HepG2 (cell line): ENCODE results near the gene SAMD10. TPM values are rescaled to one million over a fixed set of nuclear protein-coding genes. Genes with fewer than 3 reads are reported as not detected.

ENCODE experiments used
- ARHGAP35 ChIP-seq: sonication (generic); formaldehyde crosslinking; IDR thresholded peaks from 2 replicates; pipeline ENCODE4 v1.9.0; 2022; ENCODE audit warnings: mild to moderate bottlenecking, inconsistent platforms, moderate library complexity, missing genetic modification reagents, borderline replicate concordance
- IRF2 ChIP-seq: IDR thresholded peaks from 2 replicates; pipeline ENCODE4 v1.6.1; 2018; ENCODE audit warnings: missing genetic modification reagents, missing compliant biosample characterization
- IRX3 ChIP-seq: sonication (generic); formaldehyde crosslinking; IDR thresholded peaks from 2 replicates; pipeline ENCODE4 v1.8.1; 2023; ENCODE audit warnings: mild to moderate bottlenecking, low read depth, missing genetic modification reagents, borderline replicate concordance
- ISL2 ChIP-seq: sonication (generic); formaldehyde crosslinking; IDR thresholded peaks from 2 replicates; pipeline ENCODE4 v1.5.0; 2020; ENCODE audit warnings: missing genetic modification reagents
- KAT2B ChIP-seq: fragments of 150-350 bp; IDR thresholded peaks from 2 replicates; pipeline ENCODE4 v1.6.1; 2014; ENCODE audit warnings: low read depth, low read length, borderline replicate concordance
- KLF13 ChIP-seq: sonication (generic); formaldehyde crosslinking; IDR thresholded peaks from 2 replicates; pipeline ENCODE4 v1.4.0; 2020; ENCODE audit warnings: mild to moderate bottlenecking, missing genetic modification reagents
- MBD4 ChIP-seq: IDR thresholded peaks from 2 replicates; pipeline ENCODE4 v1.6.1; 2012; ENCODE audit warnings: low read length, inconsistent platforms, borderline replicate concordance
- MED1 ChIP-seq: sonication (generic); formaldehyde crosslinking; IDR thresholded peaks from 2 replicates; pipeline ENCODE4 v1.4.0; 2020; ENCODE audit warnings: missing genetic modification reagents
- NCOA1 ChIP-seq: sonication (generic); formaldehyde crosslinking; IDR thresholded peaks from 2 replicates; pipeline ENCODE4 v1.9.0; 2021; ENCODE audit warnings: missing genetic modification reagents
- NCOR1 ChIP-seq: fragments of 200-600 bp; sonication (generic); IDR thresholded peaks from 2 replicates; pipeline ENCODE4 v1.7.0; 2017; ENCODE audit warnings: antibody characterized with exemption, low read length, borderline replicate concordance
- RBFOX2 ChIP-seq: fragments of 200-400 bp; formaldehyde crosslinking; IDR thresholded peaks from 2 replicates; pipeline ENCODE4 v1.6.1; 2017; ENCODE audit warnings: low read depth, mild to moderate bottlenecking, low read length
- SMAD3 ChIP-seq: sonication (generic); formaldehyde crosslinking; IDR thresholded peaks from 2 replicates; pipeline ENCODE4 v1.4.0; 2020; ENCODE audit warnings: missing genetic modification reagents
- SRF ChIP-seq: IDR thresholded peaks from 2 replicates; pipeline ENCODE4 v1.6.1; 2011; ENCODE audit warnings: mild to moderate bottlenecking, low read depth, low read length, moderate library complexity
- SRSF9 ChIP-seq: fragments of 200-400 bp; formaldehyde crosslinking; IDR thresholded peaks from 2 replicates; pipeline ENCODE4 v1.6.1; 2018; ENCODE audit warnings: borderline replicate concordance, mild to moderate bottlenecking, low read depth, low read length; ENCODE audit not compliant: insufficient read depth, poor library complexity, severe bottlenecking
- ZBTB3 ChIP-seq: sonication (generic); formaldehyde crosslinking; IDR thresholded peaks from 2 replicates; pipeline ENCODE4 v1.4.0; 2020; ENCODE audit warnings: low read depth, mild to moderate bottlenecking, moderate library complexity, missing genetic modification reagents, borderline replicate concordance
- ZNF207 ChIP-seq: fragments of 450-650 bp; IDR thresholded peaks from 2 replicates; pipeline ENCODE4 v1.6.1; 2016; ENCODE audit warnings: antibody characterized with exemption, borderline replicate concordance
- ZNF33A ChIP-seq: sonication (generic); formaldehyde crosslinking; IDR thresholded peaks from 2 replicates; pipeline ENCODE4 v1.5.1; 2020; ENCODE audit warnings: missing genetic modification reagents, mild to moderate bottlenecking, moderate library complexity, borderline replicate concordance
- ZNF510 ChIP-seq: sonication (generic); formaldehyde crosslinking; IDR thresholded peaks from 2 replicates; pipeline ENCODE4 v1.4.0; 2020; ENCODE audit warnings: low read depth, mild to moderate bottlenecking, missing genetic modification reagents
- ZNF570 ChIP-seq: sonication (generic); formaldehyde crosslinking; IDR thresholded peaks from 2 replicates; pipeline ENCODE4 v1.4.0; 2020; ENCODE audit warnings: mild to moderate bottlenecking, missing genetic modification reagents, borderline replicate concordance
- polyA plus RNA-seq, 8 experiments: library from polyadenylated mRNA; depleted of rRNA in 3 of 8; stranded (reverse) in 7 of 8; unstranded in 1 of 8; fragments of >200 nt; fragmentation: Illumina TruSeq in 4 of 8; extraction: Trizol in 4 of 8; gene quantifications; 2 replicates each; pipeline versions ENCODE4 v1.2.1 to v1.2.3, GENCODE V29; 2011 to 2016; ENCODE audit warnings: low read depth in 4 of 8, missing spikeins in 1 of 8, mixed read lengths in 1 of 8; ENCODE audit not compliant: insufficient read depth in 1 of 8
- total RNA-seq, 5 experiments: library from RNA; depleted of rRNA; stranded (reverse); fragments of >200 nt; fragmentation: Illumina TruSeq; extraction: Trizol; gene quantifications; 2 replicates each; pipeline ENCODE4 v1.2.3, GENCODE V29; 2016; ENCODE audit warnings: low read depth in 1 of 5
- TF ChIP-seq, protein P1 (sequence below): sonication (generic); formaldehyde crosslinking; IDR thresholded peaks from 2 replicates; pipeline ENCODE4 v1.4.0; 2020; ENCODE audit warnings: mild to moderate bottlenecking, low read depth, missing genetic modification reagents
- TF ChIP-seq, protein P2 (sequence below): sonication (generic); formaldehyde crosslinking; IDR thresholded peaks from 2 replicates; pipeline ENCODE4; 2020; ENCODE audit warnings: missing genetic modification reagents, mild to moderate bottlenecking, borderline replicate concordance
- TF ChIP-seq, protein P3 (sequence below): sonication (generic); formaldehyde crosslinking; conservative IDR thresholded peaks from 2 replicates; pipeline ENCODE4 v1.8.0; 2022; ENCODE audit warnings: low read depth, missing genetic modification reagents
- TF ChIP-seq, protein P4 (sequence below): IDR thresholded peaks from 2 replicates; pipeline ENCODE4 v1.6.1; 2016; ENCODE audit warnings: low read depth, borderline replicate concordance

SAMD10 gene
- total and polyA plus RNA-seq, 2 of the 13 experiments (the other 11 are each of a cell fraction or from before 2014, with no cell fraction given): 6.1 to 11.0 TPM

DNA sequence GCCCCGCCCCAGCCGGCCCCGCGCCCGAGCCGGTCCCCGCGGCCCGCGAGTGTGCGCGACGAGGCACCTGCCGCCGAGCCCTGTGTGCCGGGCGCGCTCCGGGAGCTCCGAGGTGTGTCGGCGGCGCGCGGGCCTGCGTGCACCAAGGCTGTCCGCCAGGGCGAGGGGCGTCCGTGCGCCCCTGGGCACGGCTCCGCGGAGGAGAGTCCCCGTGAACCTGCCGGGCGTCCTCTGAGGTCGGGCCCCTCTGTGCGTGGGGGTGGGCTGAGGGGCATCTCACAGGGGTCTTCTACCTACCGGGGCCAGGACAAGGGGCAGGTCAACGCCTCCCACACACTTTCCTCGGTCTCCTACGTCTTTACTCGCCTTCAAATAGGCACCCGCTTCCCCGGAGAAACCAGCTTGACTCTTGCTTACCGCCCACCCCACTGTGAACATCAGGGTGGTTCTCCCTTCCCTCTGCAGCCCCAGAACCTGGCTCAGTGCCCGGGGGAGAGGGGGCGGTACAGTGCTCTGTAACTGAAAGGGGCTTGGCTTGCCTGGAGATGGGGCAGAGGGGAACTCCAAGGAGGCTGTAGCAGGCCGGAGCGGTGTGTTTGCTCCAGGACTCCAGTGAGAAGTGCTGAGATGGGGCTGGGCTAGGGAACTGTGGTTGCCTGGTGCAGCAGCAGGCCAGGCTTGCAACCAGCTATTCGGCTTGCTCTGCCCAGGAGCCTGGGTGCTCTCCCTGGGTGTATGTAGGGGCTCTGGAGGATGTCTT lies at the start of gene SAMD10 (continued):
- no peak for TF ChIP-seq SRF
- TF ChIP-seq MED1 (CRISPR knock-in tag): no peak
- TF ChIP-seq, protein P1, sequence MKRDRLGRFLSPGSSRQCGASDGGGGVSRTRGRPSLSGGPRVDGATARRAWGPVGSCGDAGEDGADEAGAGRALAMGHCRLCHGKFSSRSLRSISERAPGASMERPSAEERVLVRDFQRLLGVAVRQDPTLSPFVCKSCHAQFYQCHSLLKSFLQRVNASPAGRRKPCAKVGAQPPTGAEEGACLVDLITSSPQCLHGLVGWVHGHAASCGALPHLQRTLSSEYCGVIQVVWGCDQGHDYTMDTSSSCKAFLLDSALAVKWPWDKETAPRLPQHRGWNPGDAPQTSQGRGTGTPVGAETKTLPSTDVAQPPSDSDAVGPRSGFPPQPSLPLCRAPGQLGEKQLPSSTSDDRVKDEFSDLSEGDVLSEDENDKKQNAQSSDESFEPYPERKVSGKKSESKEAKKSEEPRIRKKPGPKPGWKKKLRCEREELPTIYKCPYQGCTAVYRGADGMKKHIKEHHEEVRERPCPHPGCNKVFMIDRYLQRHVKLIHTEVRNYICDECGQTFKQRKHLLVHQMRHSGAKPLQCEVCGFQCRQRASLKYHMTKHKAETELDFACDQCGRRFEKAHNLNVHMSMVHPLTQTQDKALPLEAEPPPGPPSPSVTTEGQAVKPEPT (CRISPR knock-in tag): no peak
- no peak for TF ChIP-seq ISL2 (CRISPR knock-in tag)
- no peak for TF ChIP-seq ZNF570
- no peak for TF ChIP-seq SRSF9
- TF ChIP-seq IRX3 (CRISPR knock-in tag): peak; percentile 75; the same call in 1 of the 2 replicates
- TF ChIP-seq, protein P2, sequence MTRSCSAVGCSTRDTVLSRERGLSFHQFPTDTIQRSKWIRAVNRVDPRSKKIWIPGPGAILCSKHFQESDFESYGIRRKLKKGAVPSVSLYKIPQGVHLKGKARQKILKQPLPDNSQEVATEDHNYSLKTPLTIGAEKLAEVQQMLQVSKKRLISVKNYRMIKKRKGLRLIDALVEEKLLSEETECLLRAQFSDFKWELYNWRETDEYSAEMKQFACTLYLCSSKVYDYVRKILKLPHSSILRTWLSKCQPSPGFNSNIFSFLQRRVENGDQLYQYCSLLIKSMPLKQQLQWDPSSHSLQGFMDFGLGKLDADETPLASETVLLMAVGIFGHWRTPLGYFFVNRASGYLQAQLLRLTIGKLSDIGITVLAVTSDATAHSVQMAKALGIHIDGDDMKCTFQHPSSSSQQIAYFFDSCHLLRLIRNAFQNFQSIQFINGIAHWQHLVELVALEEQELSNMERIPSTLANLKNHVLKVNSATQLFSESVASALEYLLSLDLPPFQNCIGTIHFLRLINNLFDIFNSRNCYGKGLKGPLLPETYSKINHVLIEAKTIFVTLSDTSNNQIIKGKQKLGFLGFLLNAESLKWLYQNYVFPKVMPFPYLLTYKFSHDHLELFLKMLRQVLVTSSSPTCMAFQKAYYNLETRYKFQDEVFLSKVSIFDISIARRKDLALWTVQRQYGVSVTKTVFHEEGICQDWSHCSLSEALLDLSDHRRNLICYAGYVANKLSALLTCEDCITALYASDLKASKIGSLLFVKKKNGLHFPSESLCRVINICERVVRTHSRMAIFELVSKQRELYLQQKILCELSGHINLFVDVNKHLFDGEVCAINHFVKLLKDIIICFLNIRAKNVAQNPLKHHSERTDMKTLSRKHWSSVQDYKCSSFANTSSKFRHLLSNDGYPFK: peak; percentile 51; the same call in 1 of the 2 replicates
- TF ChIP-seq ARHGAP35 (CRISPR knock-in tag): no peak
- TF ChIP-seq KAT2B: no peak
- no peak for TF ChIP-seq NCOA1 (CRISPR knock-in tag)
- TF ChIP-seq SMAD3 (CRISPR knock-in tag): 0 out of 2 replicates have a peak, but pooled peaks have one; percentile 19
- no peak for TF ChIP-seq MBD4
- no peak for TF ChIP-seq NCOR1
- TF ChIP-seq ZNF510: no peak; the same call in 1 of the 2 replicates
- no peak for TF ChIP-seq ZBTB3 (CRISPR knock-in tag)
- peak; percentile 23; the same call in 1 of the 2 replicates for TF ChIP-seq RBFOX2
- TF ChIP-seq IRF2 (CRISPR knock-in tag): 0 out of 2 replicates have a peak, but pooled peaks have one; percentile 14
- TF ChIP-seq, protein P3, sequence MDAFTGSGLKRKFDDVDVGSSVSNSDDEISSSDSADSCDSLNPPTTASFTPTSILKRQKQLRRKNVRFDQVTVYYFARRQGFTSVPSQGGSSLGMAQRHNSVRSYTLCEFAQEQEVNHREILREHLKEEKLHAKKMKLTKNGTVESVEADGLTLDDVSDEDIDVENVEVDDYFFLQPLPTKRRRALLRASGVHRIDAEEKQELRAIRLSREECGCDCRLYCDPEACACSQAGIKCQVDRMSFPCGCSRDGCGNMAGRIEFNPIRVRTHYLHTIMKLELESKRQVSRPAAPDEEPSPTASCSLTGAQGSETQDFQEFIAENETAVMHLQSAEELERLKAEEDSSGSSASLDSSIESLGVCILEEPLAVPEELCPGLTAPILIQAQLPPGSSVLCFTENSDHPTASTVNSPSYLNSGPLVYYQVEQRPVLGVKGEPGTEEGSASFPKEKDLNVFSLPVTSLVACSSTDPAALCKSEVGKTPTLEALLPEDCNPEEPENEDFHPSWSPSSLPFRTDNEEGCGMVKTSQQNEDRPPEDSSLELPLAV (CRISPR knock-in tag): no peak
- TF ChIP-seq, protein P4, sequence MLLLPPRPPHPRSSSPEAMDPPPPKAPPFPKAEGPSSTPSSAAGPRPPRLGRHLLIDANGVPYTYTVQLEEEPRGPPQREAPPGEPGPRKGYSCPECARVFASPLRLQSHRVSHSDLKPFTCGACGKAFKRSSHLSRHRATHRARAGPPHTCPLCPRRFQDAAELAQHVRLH (CRISPR knock-in tag): no peak
- TF ChIP-seq ZNF33A (CRISPR knock-in tag): no peak
- no peak for TF ChIP-seq ZNF207
- 0 out of 2 replicates have a peak, but pooled peaks have one; percentile 21 for TF ChIP-seq KLF13 (CRISPR knock-in tag)
